IMR-90 (cell line): ENCODE measurements around the gene AMOTL2. TPM values are rescaled to one million over a fixed set of nuclear protein-coding genes. Genes with fewer than 3 reads are reported as not detected.

Experiments
- ATAC-seq: fragments of 200-7000 bp; cut with Tn5 transposase; 2 replicates; pipeline ENCODE4 v1.9.1; 2020; ENCODE audit warnings: low read depth, mild to moderate bottlenecking, moderate library complexity
- BruUV-seq: library from RNA; stranded (reverse); fragments of 400-500 nt; replicated peaks from 2 replicates; lab custom pipeline; 2021; lab: Mats Ljungman, UMichigan
- CTCF ChIA-PET: fragments of 300-600 bp; formaldehyde crosslinking; extraction: SDS; loops from one replicate; lab custom pipeline; 2021; ENCODE audit warnings: antibody characterized with exemption; lab: Yijun Ruan, JAX
- POLR2A ChIA-PET: fragments of 300-600 bp; sonication (Branson Sonifier 250); formaldehyde crosslinking; loops from one replicate; lab custom pipeline; 2022; ENCODE audit warnings: antibody characterized with exemption; ENCODE audit not compliant: unreplicated experiment; lab: Charles Lee
- DNase-seq: peaks from one replicate; pipeline ENCODE4 v3.0.0; 2013
- H2AFZ ChIP-seq: replicated peaks from 2 replicates; pipeline ENCODE3; 2013; ENCODE audit warnings: low read length, mild to moderate bottlenecking; ENCODE audit not compliant: poor library complexity
- H2AK5ac ChIP-seq: 2 replicates; pipeline ENCODE4 v1.6.1; 2013; ENCODE audit warnings: low read depth, low read length, inconsistent platforms
- H2AK9ac ChIP-seq: replicated peaks from 2 replicates; pipeline ENCODE3; 2013; ENCODE audit warnings: mild to moderate bottlenecking, low read depth, low read length, moderate library complexity; ENCODE audit not compliant: poor library complexity
- H2BK120ac ChIP-seq: 2 replicates; pipeline ENCODE4 v1.6.1; 2013; ENCODE audit warnings: low read depth, low read length, inconsistent platforms
- H2BK15ac ChIP-seq: 3 replicates; pipeline ENCODE4 v1.6.1; 2013; ENCODE audit warnings: low read depth, low read length, inconsistent platforms
- H2BK20ac ChIP-seq: 2 replicates; pipeline ENCODE4 v1.6.1; 2013; ENCODE audit warnings: low read depth, mild to moderate bottlenecking, inconsistent platforms, low read length, moderate library complexity
- H2BK5ac ChIP-seq: 2 replicates; pipeline ENCODE4 v1.6.1; 2013; ENCODE audit warnings: mild to moderate bottlenecking, low read depth, low read length, inconsistent platforms; ENCODE audit not compliant: poor library complexity, severe bottlenecking
- H3K14ac ChIP-seq: replicated peaks from 2 replicates; pipeline ENCODE4 v1.6.1; 2013; ENCODE audit warnings: low read depth, low read length, inconsistent platforms
- H3K18ac ChIP-seq: 2 replicates; pipeline ENCODE4 v1.6.1; 2013; ENCODE audit warnings: low read depth, low read length, control low read depth
- H3K23ac ChIP-seq: 2 replicates; pipeline ENCODE4 v1.6.1; 2013; ENCODE audit warnings: low read depth, low read length, inconsistent platforms
- H3K27ac ChIP-seq: 2 replicates; pipeline ENCODE4 v1.5.1; 2013; ENCODE audit warnings: mild to moderate bottlenecking, control low read depth, low read length; ENCODE audit not compliant: insufficient read depth
- H3K27me3 ChIP-seq: 2 replicates; pipeline ENCODE4 v1.6.1; 2013; ENCODE audit warnings: low read length; ENCODE audit not compliant: control insufficient read depth, insufficient read depth
- H3K36me3 ChIP-seq: 2 replicates; pipeline ENCODE4 v1.6.1; 2013; ENCODE audit warnings: low read length, mixed read lengths; ENCODE audit not compliant: control insufficient read depth, insufficient read depth
- H3K4ac ChIP-seq: 2 replicates; pipeline ENCODE4 v1.6.1; 2013; ENCODE audit warnings: low read depth, low read length, inconsistent platforms
- H3K4me1 ChIP-seq: 2 replicates; pipeline ENCODE4 v1.6.1; 2013; ENCODE audit warnings: low read length, mixed read lengths; ENCODE audit not compliant: control insufficient read depth, insufficient read depth
- H3K4me2 ChIP-seq: 2 replicates; pipeline ENCODE4 v1.6.1; 2013; ENCODE audit warnings: low read depth, mild to moderate bottlenecking, control low read depth, low read length, moderate library complexity
- H3K4me3 ChIP-seq: 2 replicates; pipeline ENCODE4 v1.5.1; 2013; ENCODE audit warnings: low read depth, mild to moderate bottlenecking, control low read depth, low read length, moderate library complexity; ENCODE audit not compliant: insufficient read depth
- H3K56ac ChIP-seq: 2 replicates; pipeline ENCODE4 v1.6.1; 2013; ENCODE audit warnings: low read length, inconsistent platforms; ENCODE audit not compliant: insufficient read depth; ENCODE audit errors: extremely low read depth
- H3K79me1 ChIP-seq, 2 experiments: 2 replicates each; pipeline ENCODE4 v1.6.1; 2013; ENCODE audit warnings: low read length in 2 of 2, inconsistent platforms in 1 of 2, low read depth in 1 of 2
- H3K9ac ChIP-seq: 2 replicates; pipeline ENCODE4 v1.6.1; 2013; ENCODE audit warnings: low read depth, low read length, control low read depth
- H3K9me1 ChIP-seq: 2 replicates; pipeline ENCODE4 v1.6.1; 2013; ENCODE audit warnings: low read length, inconsistent platforms; ENCODE audit not compliant: insufficient read depth
- H3K9me3 ChIP-seq: 2 replicates; pipeline ENCODE4 v1.6.1; 2013; ENCODE audit warnings: low read length; ENCODE audit not compliant: control insufficient read depth, insufficient read depth
- H4K20me1 ChIP-seq: 2 replicates; pipeline ENCODE4 v1.6.1; 2013; ENCODE audit warnings: low read length, inconsistent platforms; ENCODE audit not compliant: insufficient read depth
- H4K5ac ChIP-seq: 2 replicates; pipeline ENCODE4 v1.6.1; 2013; ENCODE audit warnings: mild to moderate bottlenecking, low read depth, low read length, control low read depth
- H4K8ac ChIP-seq, 2 experiments: 2 replicates each; pipeline ENCODE4 v1.6.1; 2013; ENCODE audit warnings: low read depth in 2 of 2, low read length in 2 of 2, control low read depth in 1 of 2, inconsistent platforms in 1 of 2
- H4K91ac ChIP-seq: 2 replicates; pipeline ENCODE4 v1.6.1; 2013; ENCODE audit warnings: low read depth, low read length, inconsistent platforms; ENCODE audit not compliant: insufficient read depth
- CEBPB ChIP-seq: IDR thresholded peaks from 2 replicates; pipeline ENCODE4 v1.6.1; 2012; ENCODE audit warnings: low read depth, low read length, improper control_type of control experiment
- CHD1 ChIP-seq: IDR thresholded peaks from 2 replicates; pipeline ENCODE4 v1.6.1; 2012; ENCODE audit warnings: low read depth, low read length, improper control_type of control experiment
- MAFK ChIP-seq: IDR thresholded peaks from 2 replicates; pipeline ENCODE4 v1.6.1; 2012; ENCODE audit warnings: low read depth, low read length, improper control_type of control experiment
- MAZ ChIP-seq: IDR thresholded peaks from 2 replicates; pipeline ENCODE4 v1.6.1; 2012; ENCODE audit warnings: low read depth, mild to moderate bottlenecking, low read length, improper control_type of control experiment, moderate library complexity, borderline replicate concordance
- RCOR1 ChIP-seq: IDR thresholded peaks from 2 replicates; pipeline ENCODE4 v1.6.1; 2012; ENCODE audit warnings: mild to moderate bottlenecking, low read length, improper control_type of control experiment; ENCODE audit not compliant: insufficient replicate concordance
- RFX5 ChIP-seq: IDR thresholded peaks from 2 replicates; pipeline ENCODE4 v1.8.0; 2012; ENCODE audit warnings: low read depth, mild to moderate bottlenecking, low read length, moderate library complexity
- SMC3 ChIP-seq: fragments of 150-350 bp; IDR thresholded peaks from 2 replicates; pipeline ENCODE4 v1.6.1; 2016; ENCODE audit warnings: low read depth, mild to moderate bottlenecking, antibody characterized with exemption, low read length, moderate library complexity
- USF2 ChIP-seq: fragments of 150-350 bp; IDR thresholded peaks from 2 replicates; pipeline ENCODE4 v1.6.1; 2017; ENCODE audit warnings: mild to moderate bottlenecking, antibody characterized with exemption, low read length, low read depth
- WGBS, 2 experiments: methylation state at CpG; one replicate each; pipeline versions ENCODE4 v1.1.5 to v1.1.7; 2013; ENCODE audit warnings: missing lambda C conversion rate in 2 of 2; ENCODE audit not compliant: insufficient read length in 1 of 2; ENCODE audit errors: extremely low coverage in 2 of 2; 5-methylcytosine and 5-hydroxymethylcytosine counted together
- dilution Hi-C: fragments of 300-500 bp; cut with HindIII; formaldehyde crosslinking; loops from one replicate; pipeline ENCODE4 v1.14.3; 2018; ENCODE audit warnings: low sequenced_read_pairs; ENCODE audit not compliant: unreplicated experiment
- in situ Hi-C: fragments of 300-500 bp; cut with MboI; formaldehyde crosslinking; loops from 3 replicates; pipeline ENCODE4 v1.14.3; 2019; ENCODE audit warnings: low sequenced_read_pairs, inconsistent platforms, mixed read lengths
- intact Hi-C: fragments of 100-400 bp; cut with micrococcal nuclease; formaldehyde crosslinking; loops from 2 replicates; pipeline ENCODE4 v1.10.0; 2022
- polyA plus RNA-seq, 3 experiments: library from polyadenylated mRNA; depleted of rRNA; stranded (reverse); fragments of >200 nt; gene quantifications; 2 replicates each; pipeline ENCODE4 v1.2.3, GENCODE V29; 2012; ENCODE audit warnings: low replicate concordance in 1 of 3
- total RNA-seq: library from RNA; depleted of rRNA; stranded (reverse); fragments of >200 nt; gene quantifications from 2 replicates; pipeline ENCODE4 v1.2.3, GENCODE V29; 2012
- TF ChIP-seq, protein P1 (sequence below): conservative IDR thresholded peaks from 2 replicates; pipeline ENCODE4 v1.5.1; 2012; ENCODE audit warnings: mild to moderate bottlenecking, low read depth, low read length, improper control_type of control experiment

The AMOTL2 gene
- total and polyA plus RNA-seq, 2 of the 4 experiments (the other 2 are of a cell fraction) = 162 to 176 TPM

GRCh38 chr3:134419960-134420321 lies 45.7 kb upstream of the AMOTL2 start:
- H4K5ac ChIP-seq = no peak overlapping the region
- H2AFZ ChIP-seq = no peak overlapping the region
- no peak overlapping the region for H2BK5ac ChIP-seq
- no peak overlapping the region for H3K4me3 ChIP-seq
- no peaks in the 10 kb centered on the region; a peak in 1 of 4 replicates for H3K79me1 ChIP-seq
- H3K18ac ChIP-seq = 0 out of 2 replicates have a peak overlapping the region, but pooled peaks have one; percentile 37
- no peak overlapping the region for H4K8ac ChIP-seq
- H3K56ac ChIP-seq = no peak overlapping the region
- DNase-seq = no peak
- no peaks in the 10 kb centered on the region for H3K9me3 ChIP-seq
- no peak overlapping the region for H3K4ac ChIP-seq
- no peak overlapping the region for H2BK120ac ChIP-seq
- no peak overlapping the region for H4K91ac ChIP-seq
- BruUV-seq = no TSS peak
- no peak overlapping the region for H3K27ac ChIP-seq
- no peaks in the 10 kb centered on the region for H4K20me1 ChIP-seq
- H3K27me3 ChIP-seq = no peaks in the 10 kb centered on the region
- H3K14ac ChIP-seq = no peak overlapping the region
- peaks cover 14% of the 10 kb centered on the region for H3K9me1 ChIP-seq
- ChIA-PET POLR2A (no interaction called here), CTCF (interaction anchor here (0.9 kb wide), 1 partner anchor 9 kb away, joined by 3 read pairs; no protein-coding TSS in a partner anchor)
- H3K4me2 ChIP-seq = no peak overlapping the region
- no CpG with 5 or more reads among the region's 5 CpGs for WGBS, 2 experiments
- no peak overlapping the region for H2BK20ac ChIP-seq
- H3K23ac ChIP-seq = no peak overlapping the region
- peaks cover 7% of the 10 kb centered on the region for H3K4me1 ChIP-seq
- no peak overlapping the region for H2AK9ac ChIP-seq
- dilution Hi-C loops = no loop called here
- no peak overlapping the region for H2BK15ac ChIP-seq
- no peak overlapping the region for H2AK5ac ChIP-seq
- no peak overlapping the region for H3K9ac ChIP-seq
- in situ Hi-C loops = loop anchor here (5.0 kb wide), 1 partner anchor 38 kb away; no protein-coding TSS in a partner anchor
- TF ChIP-seq RCOR1 = no peak
- TF ChIP-seq, protein P1, sequence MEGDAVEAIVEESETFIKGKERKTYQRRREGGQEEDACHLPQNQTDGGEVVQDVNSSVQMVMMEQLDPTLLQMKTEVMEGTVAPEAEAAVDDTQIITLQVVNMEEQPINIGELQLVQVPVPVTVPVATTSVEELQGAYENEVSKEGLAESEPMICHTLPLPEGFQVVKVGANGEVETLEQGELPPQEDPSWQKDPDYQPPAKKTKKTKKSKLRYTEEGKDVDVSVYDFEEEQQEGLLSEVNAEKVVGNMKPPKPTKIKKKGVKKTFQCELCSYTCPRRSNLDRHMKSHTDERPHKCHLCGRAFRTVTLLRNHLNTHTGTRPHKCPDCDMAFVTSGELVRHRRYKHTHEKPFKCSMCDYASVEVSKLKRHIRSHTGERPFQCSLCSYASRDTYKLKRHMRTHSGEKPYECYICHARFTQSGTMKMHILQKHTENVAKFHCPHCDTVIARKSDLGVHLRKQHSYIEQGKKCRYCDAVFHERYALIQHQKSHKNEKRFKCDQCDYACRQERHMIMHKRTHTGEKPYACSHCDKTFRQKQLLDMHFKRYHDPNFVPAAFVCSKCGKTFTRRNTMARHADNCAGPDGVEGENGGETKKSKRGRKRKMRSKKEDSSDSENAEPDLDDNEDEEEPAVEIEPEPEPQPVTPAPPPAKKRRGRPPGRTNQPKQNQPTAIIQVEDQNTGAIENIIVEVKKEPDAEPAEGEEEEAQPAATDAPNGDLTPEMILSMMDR = no peak
- no peak for TF ChIP-seq SMC3
- TF ChIP-seq USF2 = no peak
- TF ChIP-seq MAFK = no peak
- TF ChIP-seq RFX5 = no peak
- no peak for TF ChIP-seq MAZ
- no peak for TF ChIP-seq CHD1
- TF ChIP-seq CEBPB = no peak
- no peak for ATAC-seq
- intact Hi-C loops = no loop called here
- H3K36me3 ChIP-seq = no peaks in the 10 kb centered on the region
